ENCODE measurements around the gene CCDC57. TPM values are rescaled to one million over a fixed set of nuclear protein-coding genes. Genes with fewer than 3 reads are reported as not detected.
"Not testable (repeated sequence)": the region's sequence is repeated elsewhere in the genome, so short reads cannot be mapped to it uniquely, and the experiment has no call there.

The CCDC57 gene
- total and polyA plus RNA-seq, 10 donors: 28.8 to 164 (median 51.9) TPM

GRCh38 chr17:82177761-82178498 lies 34.7 kb downstream of the CCDC57 start:
- H3K4me1 ChIP-seq: no peaks in the 10 kb centered on the region
- peaks cover 0 to 72% (median 5%) of the 10 kb centered on the region in 6 donors for H3K36me3 ChIP-seq
- intact Hi-C loops (cut with DNase I; ENCODE audit: low total_unique reads): no loop called here
- no peaks in the 10 kb centered on the region for H3K9me3 ChIP-seq
- no peak overlapping the region for H3K4me3 ChIP-seq
- no peaks in the 10 kb centered on the region for H3K27me3 ChIP-seq (replicated peaks in 1 of 7)
- WGBS, 5 donors: 92 to 97% (median 94%) methylated on average over 11 to 13 of the region's 13 CpGs
- no peak for DNase-seq
- TF ChIP-seq CTCF (IDR thresholded peaks at IDR 0.05 in 8 of 11, conservative IDR thresholded peaks at IDR 0.05 in 3 of 11): no peak
- H3K27ac ChIP-seq: no peak overlapping the region

GRCh38 chr17:82177276-82177675 lies 35.4 kb downstream of the CCDC57 start:
- TF ChIP-seq POLR2AphosphoS5 (IDR thresholded peaks at IDR 0.05) (no peak), CTCF (IDR thresholded peaks at IDR 0.05 in 8 of 11, conservative IDR thresholded peaks at IDR 0.05 in 3 of 11) (no peak), POLR2A (IDR thresholded peaks at IDR 0.05) (no peak)
- DNase-seq: no peak
- Histone ChIP-seq H3K4me3 (no peak overlapping the region), H3K27me3 (replicated peaks in 1 of 7) (no peaks in the 10 kb centered on the region), H3K36me3 (peaks cover 0 to 72% (median 8%) of the 10 kb centered on the region in 6 donors), H3K27ac (no peak overlapping the region), H3K4me1 (no peaks in the 10 kb centered on the region), H3K9me3 (no peaks in the 10 kb centered on the region)
- WGBS, 5 donors: 87 to 95% (median 88%) methylated on average over 11 of the region's 11 CpGs
- intact Hi-C loops (cut with DNase I; ENCODE audit: low total_unique reads): no loop called here

- Histone ChIP-seq H3K4me3 (no peak overlapping the region), H3K27me3 (replicated peaks in 1 of 7) (no peaks in the 10 kb centered on the region), H3K27ac (no peak overlapping the region), H3K36me3 (peaks cover 0 to 75% (median 17%) of the 10 kb centered on the region in 6 donors), H3K4me1 (no peaks in the 10 kb centered on the region), H3K9me3 (no peaks in the 10 kb centered on the region)
- WGBS, 5 donors: 76 to 85% (median 83%) methylated on average over 2 to 4 of the region's 4 CpGs
- no peak for DNase-seq
- TF ChIP-seq POLR2A (IDR thresholded peaks at IDR 0.05) (no peak), CTCF (IDR thresholded peaks at IDR 0.05 in 8 of 11, conservative IDR thresholded peaks at IDR 0.05 in 3 of 11) (no peak), POLR2AphosphoS5 (IDR thresholded peaks at IDR 0.05) (no peak)
- intact Hi-C loops (cut with DNase I; ENCODE audit: low total_unique reads): no loop called here
Observed at GRCh38 chr17:82175951-82176350, 36.7 kb downstream of the CCDC57 start.

GRCh38 chr17:82175201-82175600 lies 37.4 kb downstream of the CCDC57 start:
- Histone ChIP-seq H3K4me3 (no peak overlapping the region), H3K27ac (no peak overlapping the region), H3K27me3 (replicated peaks in 1 of 7) (no peaks in the 10 kb centered on the region), H3K9me3 (no peaks in the 10 kb centered on the region), H3K36me3 (peaks cover 0 to 75% (median 22%) of the 10 kb centered on the region in 6 donors), H3K4me1 (no peaks in the 10 kb centered on the region)
- no peak for DNase-seq
- WGBS, 5 donors: 90 to 97% (median 94%) methylated on average over 10 of the region's 10 CpGs
- intact Hi-C loops (cut with DNase I; ENCODE audit: low total_unique reads): no loop called here
- TF ChIP-seq POLR2A (IDR thresholded peaks at IDR 0.05): no peak
- no peak for TF ChIP-seq CTCF (IDR thresholded peaks at IDR 0.05 in 8 of 11, conservative IDR thresholded peaks at IDR 0.05 in 3 of 11)
- TF ChIP-seq POLR2AphosphoS5 (IDR thresholded peaks at IDR 0.05): no peak

- intact Hi-C loops (cut with DNase I; ENCODE audit: low total_unique reads); DNase-seq; H3K4me3 ChIP-seq; H3K9me3 ChIP-seq; H3K27ac ChIP-seq; H3K4me1 ChIP-seq; H3K27me3 ChIP-seq (replicated peaks in 1 of 7): not testable (repeated sequence)
- peaks cover 0 to 78% (median 22%) of the 10 kb centered on the region in 6 donors for H3K36me3 ChIP-seq
- WGBS, 5 donors: 86 to 92% (median 89%) methylated on average over 17 of the region's 17 CpGs
Observed at GRCh38 chr17:82174042-82174857, 38.4 kb downstream of the CCDC57 start.
